K562 (cell line): ENCODE results near the gene PPT2. TPM values are rescaled to one million over a fixed set of nuclear protein-coding genes. Genes with fewer than 3 reads are reported as not detected.
A peak's percentile ranks its signal among the peaks of the same experiment; 100 is the strongest.

Source experiments
- ATF1 ChIP-seq, 2 experiments: fragments of 450-650 bp in 1 of 2; IDR thresholded peaks; 2 replicates each; pipeline ENCODE4 v1.6.1; 2016; ENCODE audit warnings: missing compliant biosample characterization in 1 of 2, missing genetic modification characterization in 1 of 2
- CBFA2T2 ChIP-seq: fragments of 450-650 bp; conservative IDR thresholded peaks from 2 replicates; pipeline ENCODE4 v1.6.1; 2017; ENCODE audit warnings: mild to moderate bottlenecking
- CBFA2T3 ChIP-seq: fragments of 450-650 bp; IDR thresholded peaks from 2 replicates; pipeline ENCODE4 v1.6.1; 2017
- E2F3 ChIP-seq: fragments of 250-450 bp; sonication (Bioruptor Pico); IDR thresholded peaks from 2 replicates; pipeline ENCODE4 v1.4.0; 2020; ENCODE audit warnings: mild to moderate bottlenecking
- ELF1 ChIP-seq: fragments of 200-800 bp; sonication (Bioruptor generic); IDR thresholded peaks from 2 replicates; pipeline ENCODE4 v1.6.1; 2016; ENCODE audit warnings: missing genetic modification characterization, missing compliant biosample characterization
- ELF4 ChIP-seq: fragments of 450-650 bp; formaldehyde crosslinking; IDR thresholded peaks from 2 replicates; pipeline ENCODE4 v1.4.0; 2022; ENCODE audit warnings: missing genetic modification characterization
- HNRNPL ChIP-seq: fragments of 200-400 bp; formaldehyde crosslinking; IDR thresholded peaks from 2 replicates; pipeline ENCODE4 v1.6.1; 2017; ENCODE audit warnings: low read depth, mild to moderate bottlenecking, low read length
- HOXB6 ChIP-seq: fragments of 250-450 bp; sonication (Bioruptor Pico); IDR thresholded peaks from 2 replicates; pipeline ENCODE4 v1.5.1; 2022; ENCODE audit warnings: mild to moderate bottlenecking, borderline replicate concordance
- IRF2 ChIP-seq: sonication (generic); formaldehyde crosslinking; IDR thresholded peaks from 2 replicates; pipeline ENCODE4 v1.8.1; 2022; ENCODE audit warnings: mild to moderate bottlenecking, missing genetic modification reagents
- NELFE ChIP-seq: IDR thresholded peaks from 2 replicates; pipeline ENCODE4 v1.6.1; 2011; ENCODE audit warnings: mild to moderate bottlenecking; ENCODE audit not compliant: insufficient read depth, insufficient read length
- PHF8 ChIP-seq: fragments of 200-600 bp; sonication (generic); IDR thresholded peaks from 2 replicates; pipeline ENCODE4 v1.6.1; 2012; ENCODE audit warnings: mixed run types, mild to moderate bottlenecking, inconsistent platforms, low read length, moderate library complexity, borderline replicate concordance
- PURB ChIP-seq: sonication (generic); formaldehyde crosslinking; IDR thresholded peaks from 2 replicates; pipeline ENCODE4 v1.9.0; 2021; ENCODE audit warnings: low read depth, mild to moderate bottlenecking, missing genetic modification reagents
- RBM39 ChIP-seq: fragments of 200-400 bp; formaldehyde crosslinking; optimal IDR thresholded peaks from 2 replicates; pipeline ENCODE3; 2018; ENCODE audit warnings: low read depth, low read length
- SAFB2 ChIP-seq: fragments of 200-400 bp; formaldehyde crosslinking; IDR thresholded peaks from 2 replicates; pipeline ENCODE4 v1.6.1; 2018; ENCODE audit warnings: borderline replicate concordance, low read length, low read depth, moderate library complexity; ENCODE audit not compliant: severe bottlenecking
- TRIM24 ChIP-seq, 2 experiments: fragments of 450-650 bp; IDR thresholded peaks; 2 replicates each; pipeline ENCODE4 v1.6.1; 2016
- ZNF134 ChIP-seq: fragments of 250-450 bp; sonication (Bioruptor Pico); conservative IDR thresholded peaks from 2 replicates; pipeline ENCODE4 v1.4.0; 2020
- polyA plus RNA-seq, 8 experiments: library from polyadenylated mRNA; depleted of rRNA in 4 of 8; stranded (reverse) in 5 of 8; unstranded in 3 of 8; fragments of >200 nt; fragmentation: Nextera tagmentation in 2 of 8; fragmentation: Illumina TruSeq in 1 of 8; extraction: Ambion mirVana in 2 of 8; extraction: Trizol in 1 of 8; gene quantifications; 2 replicates each; pipeline versions ENCODE4 v1.2.1 to v1.2.3, GENCODE V29; 2011 to 2014; ENCODE audit warnings: inconsistent platforms in 1 of 8, missing spikeins in 1 of 8
- total RNA-seq, 7 experiments: library from RNA; depleted of rRNA in 6 of 7; stranded (reverse); fragments of >200 nt in 6 of 7; fragmentation: Illumina TruSeq in 2 of 7; extraction: Trizol in 2 of 7; gene quantifications; 2 replicates each; pipeline versions ENCODE4 v1.2.1 to v1.2.3, GENCODE V29; 2011 to 2021; ENCODE audit warnings: low replicate concordance in 1 of 7
- TF ChIP-seq, protein P1 (sequence below): fragments of 150-350 bp; conservative IDR thresholded peaks from 2 replicates; pipeline ENCODE4 v1.6.1; 2014; ENCODE audit warnings: low read length
- TF ChIP-seq, protein P2 (sequence below), 2 experiments: fragments of 450-650 bp in 1 of 2; sonication (generic) in 1 of 2; formaldehyde crosslinking in 1 of 2; IDR thresholded peaks in 1 of 2; conservative IDR thresholded peaks in 1 of 2; 2 replicates each; pipeline versions ENCODE4 v1.6.1 to v1.8.1; 2016 to 2023; ENCODE audit warnings: mild to moderate bottlenecking in 2 of 2, moderate library complexity in 2 of 2, inconsistent platforms in 1 of 2, missing genetic modification reagents in 1 of 2
- TF ChIP-seq, protein P3 (sequence below): sonication (generic); formaldehyde crosslinking; IDR thresholded peaks from 2 replicates; pipeline ENCODE4 v1.9.0; 2022; ENCODE audit warnings: mild to moderate bottlenecking, missing genetic modification reagents
- TF ChIP-seq, protein P4 (sequence below), 2 experiments: IDR thresholded peaks; 2 replicates each; pipeline ENCODE4 v1.6.1; 2012; ENCODE audit warnings: improper control_type of control experiment in 2 of 2, low read depth in 2 of 2, low read length in 2 of 2, borderline replicate concordance in 1 of 2

PPT2 gene
- total and polyA plus RNA-seq, 9 of the 15 experiments (the other 6 are each of a cell fraction or from before 2014, with no cell fraction given): 27.4 to 98.8 (median 69.9) TPM

DNA sequence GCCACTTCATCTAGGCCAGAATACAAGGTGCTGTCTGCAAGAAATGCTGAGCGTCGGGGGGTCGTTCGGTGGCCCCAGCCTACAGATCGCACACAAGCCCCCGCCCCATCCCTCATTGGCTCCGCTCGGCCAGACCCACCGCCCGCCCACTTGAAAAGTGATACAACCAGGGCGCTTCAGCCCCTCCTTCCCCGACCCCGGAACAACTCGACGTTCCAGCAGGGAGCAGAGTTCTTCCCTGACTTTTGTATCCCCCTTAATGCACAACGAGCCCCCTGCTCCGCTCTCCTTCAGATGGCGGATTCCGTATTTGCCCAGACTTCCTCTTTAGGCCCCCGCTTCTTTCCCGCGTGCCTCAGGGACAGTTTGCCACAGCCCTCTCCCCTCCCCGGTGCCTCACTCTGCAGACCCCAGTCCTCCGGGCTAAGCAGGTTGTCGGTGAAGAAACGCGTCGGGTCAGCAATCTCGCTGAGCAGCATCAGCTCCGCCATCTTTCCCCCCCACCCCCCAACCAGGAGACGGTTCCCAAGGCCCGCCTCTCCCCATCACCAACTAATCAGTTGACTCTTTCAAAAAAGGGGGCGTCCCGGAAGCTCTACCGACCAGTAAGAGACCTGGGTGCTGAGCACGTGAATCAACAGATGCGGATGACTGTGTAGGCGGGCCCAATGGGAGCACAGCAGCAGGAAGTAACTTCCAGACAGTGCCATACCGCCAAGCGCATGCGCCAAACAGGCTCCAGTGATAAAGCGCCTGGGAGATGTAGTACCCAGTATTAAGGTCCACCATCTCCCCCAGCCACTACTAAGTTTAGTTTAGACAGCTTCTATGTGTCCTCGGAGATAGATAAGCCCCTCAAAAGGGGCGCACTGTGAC lies 26.0 kb upstream of the PPT2 start, which contains the start of gene ATF6B (continued):
- TF ChIP-seq, protein P1, sequence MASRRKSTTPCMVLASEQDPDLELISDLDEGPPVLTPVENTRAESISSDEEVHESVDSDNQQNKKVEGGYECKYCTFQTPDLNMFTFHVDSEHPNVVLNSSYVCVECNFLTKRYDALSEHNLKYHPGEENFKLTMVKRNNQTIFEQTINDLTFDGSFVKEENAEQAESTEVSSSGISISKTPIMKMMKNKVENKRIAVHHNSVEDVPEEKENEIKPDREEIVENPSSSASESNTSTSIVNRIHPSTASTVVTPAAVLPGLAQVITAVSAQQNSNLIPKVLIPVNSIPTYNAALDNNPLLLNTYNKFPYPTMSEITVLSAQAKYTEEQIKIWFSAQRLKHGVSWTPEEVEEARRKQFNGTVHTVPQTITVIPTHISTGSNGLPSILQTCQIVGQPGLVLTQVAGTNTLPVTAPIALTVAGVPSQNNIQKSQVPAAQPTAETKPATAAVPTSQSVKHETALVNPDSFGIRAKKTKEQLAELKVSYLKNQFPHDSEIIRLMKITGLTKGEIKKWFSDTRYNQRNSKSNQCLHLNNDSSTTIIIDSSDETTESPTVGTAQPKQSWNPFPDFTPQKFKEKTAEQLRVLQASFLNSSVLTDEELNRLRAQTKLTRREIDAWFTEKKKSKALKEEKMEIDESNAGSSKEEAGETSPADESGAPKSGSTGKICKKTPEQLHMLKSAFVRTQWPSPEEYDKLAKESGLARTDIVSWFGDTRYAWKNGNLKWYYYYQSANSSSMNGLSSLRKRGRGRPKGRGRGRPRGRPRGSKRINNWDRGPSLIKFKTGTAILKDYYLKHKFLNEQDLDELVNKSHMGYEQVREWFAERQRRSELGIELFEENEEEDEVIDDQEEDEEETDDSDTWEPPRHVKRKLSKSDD: no peak
- peak; percentile 28; the same call in 1 of the 2 replicates for TF ChIP-seq CBFA2T2
- no peak for TF ChIP-seq HNRNPL
- TF ChIP-seq, protein P2, sequence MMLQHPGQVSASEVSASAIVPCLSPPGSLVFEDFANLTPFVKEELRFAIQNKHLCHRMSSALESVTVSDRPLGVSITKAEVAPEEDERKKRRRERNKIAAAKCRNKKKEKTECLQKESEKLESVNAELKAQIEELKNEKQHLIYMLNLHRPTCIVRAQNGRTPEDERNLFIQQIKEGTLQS (IDR thresholded peaks at IDR 0.05): no peak
- TF ChIP-seq, protein P2 (CRISPR knock-in tag; conservative IDR thresholded peaks at IDR 0.05): no peak
- peak; percentile 97 for TF ChIP-seq ELF1 (tag)
- peak in 1 of 2 experiments; percentile 13; a peak in 1 of 4 replicates for TF ChIP-seq TRIM24 (IDR thresholded peaks at IDR 0.05)
- TF ChIP-seq ELF4: no peak
- no peak for TF ChIP-seq PURB (CRISPR knock-in tag)
- no peak for TF ChIP-seq ZNF134 (CRISPR knock-in tag)
- TF ChIP-seq PHF8: peak; percentile 97; the same call in 1 of the 2 replicates
- TF ChIP-seq E2F3 (CRISPR knock-in tag): no peak
- TF ChIP-seq, protein P3, sequence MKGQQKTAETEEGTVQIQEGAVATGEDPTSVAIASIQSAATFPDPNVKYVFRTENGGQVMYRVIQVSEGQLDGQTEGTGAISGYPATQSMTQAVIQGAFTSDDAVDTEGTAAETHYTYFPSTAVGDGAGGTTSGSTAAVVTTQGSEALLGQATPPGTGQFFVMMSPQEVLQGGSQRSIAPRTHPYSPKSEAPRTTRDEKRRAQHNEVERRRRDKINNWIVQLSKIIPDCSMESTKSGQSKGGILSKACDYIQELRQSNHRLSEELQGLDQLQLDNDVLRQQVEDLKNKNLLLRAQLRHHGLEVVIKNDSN (CRISPR knock-in tag): peak; percentile 92
- TF ChIP-seq, protein P4, sequence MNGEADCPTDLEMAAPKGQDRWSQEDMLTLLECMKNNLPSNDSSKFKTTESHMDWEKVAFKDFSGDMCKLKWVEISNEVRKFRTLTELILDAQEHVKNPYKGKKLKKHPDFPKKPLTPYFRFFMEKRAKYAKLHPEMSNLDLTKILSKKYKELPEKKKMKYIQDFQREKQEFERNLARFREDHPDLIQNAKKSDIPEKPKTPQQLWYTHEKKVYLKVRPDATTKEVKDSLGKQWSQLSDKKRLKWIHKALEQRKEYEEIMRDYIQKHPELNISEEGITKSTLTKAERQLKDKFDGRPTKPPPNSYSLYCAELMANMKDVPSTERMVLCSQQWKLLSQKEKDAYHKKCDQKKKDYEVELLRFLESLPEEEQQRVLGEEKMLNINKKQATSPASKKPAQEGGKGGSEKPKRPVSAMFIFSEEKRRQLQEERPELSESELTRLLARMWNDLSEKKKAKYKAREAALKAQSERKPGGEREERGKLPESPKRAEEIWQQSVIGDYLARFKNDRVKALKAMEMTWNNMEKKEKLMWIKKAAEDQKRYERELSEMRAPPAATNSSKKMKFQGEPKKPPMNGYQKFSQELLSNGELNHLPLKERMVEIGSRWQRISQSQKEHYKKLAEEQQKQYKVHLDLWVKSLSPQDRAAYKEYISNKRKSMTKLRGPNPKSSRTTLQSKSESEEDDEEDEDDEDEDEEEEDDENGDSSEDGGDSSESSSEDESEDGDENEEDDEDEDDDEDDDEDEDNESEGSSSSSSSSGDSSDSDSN (IDR thresholded peaks at IDR 0.05; ENCODE audit: borderline replicate concordance in 1 of 2, low read depth in 2 of 2, low read length in 2 of 2): no peak
- TF ChIP-seq RBM39: no peak
- no peak for TF ChIP-seq CBFA2T3
- TF ChIP-seq SAFB2: no peak
- TF ChIP-seq NELFE: no peak
- no peak for TF ChIP-seq IRF2 (CRISPR knock-in tag)
- TF ChIP-seq ATF1 (CRISPR knock-in tag; IDR thresholded peaks at IDR 0.05): no peak
- peak; percentile 93 for TF ChIP-seq ATF1 (tag; IDR thresholded peaks at IDR 0.05)
- no peak for TF ChIP-seq HOXB6 (CRISPR knock-in tag)
